ENCODE results near the gene ZNF385C.
A peak's percentile ranks its signal among the peaks of the same experiment; 100 is the strongest.
"Not testable (repeated sequence)": the region's sequence is repeated elsewhere in the genome, so short reads cannot be mapped to it uniquely, and the experiment has no call there.

The ZNF385C gene

GRCh38 chr17:42016941-42017865 is 81.1 kb downstream of the ZNF385C start, which contains the start of gene DNAJC7:
DNAJC7 (minus strand) TSS chr17:42017439; CDS start chr17:42017416, 23 bp downstream.
- peak; percentile 96 for DNase-seq

- no peak for DNase-seq
Observed at GRCh38 chr17:42016411-42016831, 81.9 kb downstream of the ZNF385C start.

- not testable (repeated sequence) for DNase-seq
Observed at GRCh38 chr17:42013740-42014139, 84.5 kb downstream of the ZNF385C start.

GRCh38 chr17:42012363-42012762 is 85.9 kb downstream of the ZNF385C start:
- not testable (repeated sequence) for DNase-seq

GRCh38 chr17:42010898-42011516 is 87.3 kb downstream of the ZNF385C start:
- no peak for DNase-seq

- DNase-seq = not testable (repeated sequence)
Observed at GRCh38 chr17:42010266-42010680, 88.0 kb downstream of the ZNF385C start.

- DNase-seq = no peak
Observed at GRCh38 chr17:42009170-42009569, 89.1 kb downstream of the ZNF385C start.

- no peak for DNase-seq
Observed at GRCh38 chr17:42005166-42005565, 93.1 kb downstream of the ZNF385C start.

GRCh38 chr17:42002792-42003301 is 95.4 kb downstream of the ZNF385C start:
- no peak for DNase-seq

- no peak for DNase-seq
Observed at GRCh38 chr17:42002175-42002791, 96.0 kb downstream of the ZNF385C start.

- DNase-seq = no peak
Observed at GRCh38 chr17:42001729-42002128, 96.5 kb downstream of the ZNF385C start.

- DNase-seq = no peak
Observed at GRCh38 chr17:42000413-42001133, 97.7 kb downstream of the ZNF385C start.

GRCh38 chr17:41998497-41998896 is 99.8 kb downstream of the ZNF385C start:
- DNase-seq = no peak

- no peak for DNase-seq
Observed at GRCh38 chr17:41996855-41997164, 101.5 kb downstream of the ZNF385C start.

GRCh38 chr17:41992576-41992975 is 105.7 kb downstream of the ZNF385C start:
- peak; percentile 55 for DNase-seq

GRCh38 chr17:41989702-41990419 is 108.4 kb downstream of the ZNF385C start:
- DNase-seq = no peak

- no peak for DNase-seq
Observed at GRCh38 chr17:41988418-41988817, 109.9 kb downstream of the ZNF385C start.

GRCh38 chr17:41987642-41988041 is 110.6 kb downstream of the ZNF385C start:
- no peak for DNase-seq

GRCh38 chr17:41986634-41987033 is 111.6 kb downstream of the ZNF385C start:
- DNase-seq = no peak

GRCh38 chr17:41985919-41986318 is 112.4 kb downstream of the ZNF385C start:
- DNase-seq = no peak

GRCh38 chr17:41984454-41984853 is 113.8 kb downstream of the ZNF385C start:
- no peak for DNase-seq
